ENCODE results near the gene SLC2A14. TPM values are rescaled to one million over a fixed set of nuclear protein-coding genes. Genes with fewer than 3 reads are reported as not detected.
"Not testable (repeated sequence)": the region's sequence is repeated elsewhere in the genome, so short reads cannot be mapped to it uniquely, and the experiment has no call there.

Gene SLC2A14
- total RNA-seq, 2 experiments from 2014 or later = 0.45 to 0.52 TPM

DNA sequence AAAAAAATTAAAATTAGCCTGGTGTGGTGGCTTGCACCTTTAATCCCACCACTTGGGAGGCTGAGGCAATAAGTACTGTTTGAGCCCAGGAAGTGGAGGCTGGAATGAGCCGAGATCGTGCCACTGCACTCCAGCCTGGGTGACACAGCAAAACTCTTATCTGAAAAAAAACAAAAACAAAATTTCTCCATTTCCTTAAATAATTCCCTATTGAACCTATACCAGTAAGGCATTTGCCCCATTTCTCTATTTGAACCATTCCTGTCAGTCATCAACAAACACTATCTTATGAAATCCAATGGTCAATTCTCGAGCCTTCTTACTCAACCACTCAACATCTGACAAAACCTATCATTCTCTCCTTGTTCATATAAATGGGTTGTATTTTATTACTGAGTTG is 14.7 kb downstream of the SLC2A14 start:
- Histone ChIP-seq H3K27ac (ENCODE audit: low read depth in 1 of 2, low read length in 2 of 2) (no peak overlapping the region), H3K9me3 (ENCODE audit: control insufficient read depth in 1 of 2, insufficient read depth in 1 of 2, low read length in 2 of 2) (no peaks in the 10 kb centered on the region), H3K36me3 (ENCODE audit: insufficient read depth, low read length) (no peaks in the 10 kb centered on the region), H3K27me3 (ENCODE audit: control insufficient read depth in 1 of 2, insufficient read depth in 2 of 2, low read length in 2 of 2) (peaks cover 0 to 3% of the 10 kb centered on the region in 2 experiments), H3K4me3 (ENCODE audit: low read length) (no peak overlapping the region), H3K4me1 (ENCODE audit: insufficient read depth, low read length) (peaks cover 4% of the 10 kb centered on the region)
- no peak for TF ChIP-seq CTCF (IDR thresholded peaks at IDR 0.05)
- Mint-ChIP-seq H3K4me1 (ENCODE audit: low read depth) (peaks cover 6% of the 10 kb centered on the region), H3K36me3 (ENCODE audit: low read depth) (no peaks in the 10 kb centered on the region), H3K27ac (no peak overlapping the region), H3K4me3 (no peak overlapping the region), H3K27me3 (peaks cover under 1% of the 10 kb centered on the region), H3K9me3 (no peaks in the 10 kb centered on the region)
- CTCF ChIA-PET = interaction anchor here (1.3 kb wide), 1 partner anchor 76 kb away, joined by 4 read pairs; no protein-coding TSS in a partner anchor
- no peak for ATAC-seq (ENCODE audit: poor library complexity)
- intact Hi-C loops (cut with DNase I, micrococcal nuclease) = no loop called here
- DNase-seq = no peak
- POLR2A ChIA-PET = no interaction called here

DNA sequence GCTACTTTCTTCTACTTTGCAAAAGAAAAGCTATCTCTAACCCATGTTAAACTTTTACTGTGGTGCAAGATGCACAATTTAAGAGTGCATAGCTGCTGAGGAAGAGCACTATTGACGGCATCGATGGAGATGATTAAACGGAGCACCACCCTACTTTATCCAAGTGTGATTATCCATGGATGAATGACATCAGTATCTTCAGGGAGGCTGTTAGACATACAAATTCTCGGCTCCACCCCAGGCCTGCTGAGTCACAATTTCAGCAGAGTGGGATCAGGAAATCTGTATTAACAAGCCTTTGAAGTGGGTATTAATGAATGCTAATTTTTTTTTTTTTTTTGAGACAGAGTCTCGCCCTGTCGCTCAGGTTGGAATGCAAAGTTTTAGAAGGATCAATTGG is 16.2 kb downstream of the SLC2A14 start:
- no peak overlapping the region for H3K27ac ChIP-seq (ENCODE audit: low read depth in 1 of 2, low read length in 2 of 2)
- ChIA-PET POLR2A (no interaction called here), CTCF (interaction anchor here (1.3 kb wide), 1 partner anchor 77 kb away, joined by 3 read pairs; no protein-coding TSS in a partner anchor)
- no peak for TF ChIP-seq CTCF (IDR thresholded peaks at IDR 0.05)
- no peaks in the 10 kb centered on the region for H3K36me3 Mint-ChIP-seq (ENCODE audit: low read depth)
- no peaks in the 10 kb centered on the region for H3K9me3 ChIP-seq (ENCODE audit: control insufficient read depth in 1 of 2, insufficient read depth in 1 of 2, low read length in 2 of 2)
- H3K4me3 ChIP-seq (ENCODE audit: low read length) = no peak overlapping the region
- peaks cover 4% of the 10 kb centered on the region for H3K4me1 ChIP-seq (ENCODE audit: insufficient read depth, low read length)
- H3K27me3 ChIP-seq (ENCODE audit: control insufficient read depth in 1 of 2, insufficient read depth in 2 of 2, low read length in 2 of 2) = peaks cover 0 to 3% of the 10 kb centered on the region in 2 experiments
- H3K9me3 Mint-ChIP-seq = no peaks in the 10 kb centered on the region
- no peak for DNase-seq
- H3K4me1 Mint-ChIP-seq (ENCODE audit: low read depth) = peaks cover 6% of the 10 kb centered on the region
- no peak overlapping the region for H3K27ac Mint-ChIP-seq
- H3K27me3 Mint-ChIP-seq = peaks cover 11% of the 10 kb centered on the region
- no peaks in the 10 kb centered on the region for H3K36me3 ChIP-seq (ENCODE audit: insufficient read depth, low read length)
- ATAC-seq (ENCODE audit: poor library complexity) = no peak
- intact Hi-C loops (cut with DNase I, micrococcal nuclease) = no loop called here
- no peak overlapping the region for H3K4me3 Mint-ChIP-seq

GRCh38 chr12:7853557-7853956 is 19.2 kb downstream of the SLC2A14 start:
- ChIA-PET CTCF (interaction anchor here (0.6 to 2.0 kb wide), 2 partner anchors 31 to 141 kb away, joined by 3 to 4 read pairs; no protein-coding TSS in a partner anchor), POLR2A (no interaction called here)
- no peak for ATAC-seq (ENCODE audit: poor library complexity)

DNA sequence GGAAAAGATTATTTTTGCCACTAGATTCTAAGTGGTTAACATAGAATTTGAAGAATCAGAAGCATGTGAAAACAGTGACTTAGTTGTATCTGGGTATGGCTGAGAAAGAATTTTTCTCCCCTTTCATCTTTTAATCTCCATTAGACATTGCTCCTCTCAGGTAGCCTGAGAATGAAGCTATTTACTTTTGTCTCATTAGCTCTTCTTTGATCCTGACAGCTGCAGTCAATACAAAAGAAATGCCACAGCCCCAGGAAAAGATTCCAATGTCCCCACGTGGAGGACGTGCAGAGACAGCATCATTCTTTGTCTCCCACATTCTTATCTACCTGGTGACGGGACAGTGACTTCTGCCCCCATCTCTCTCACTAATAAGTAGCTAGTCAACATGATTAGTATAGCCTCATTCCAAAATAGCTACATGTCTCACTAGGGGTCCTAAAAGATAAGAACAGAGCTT is 21.1 kb downstream of the SLC2A14 start:
- H3K4me3 Mint-ChIP-seq; DNase-seq; CTCF ChIA-PET; H3K36me3 Mint-ChIP-seq (ENCODE audit: low read depth); H3K36me3 ChIP-seq (ENCODE audit: insufficient read depth, low read length); ATAC-seq (ENCODE audit: poor library complexity); POLR2A ChIA-PET; H3K9me3 Mint-ChIP-seq; H3K4me1 Mint-ChIP-seq (ENCODE audit: low read depth); H3K27ac ChIP-seq (ENCODE audit: low read depth in 1 of 2, low read length in 2 of 2); H3K27me3 ChIP-seq (ENCODE audit: control insufficient read depth in 1 of 2, insufficient read depth in 2 of 2, low read length in 2 of 2); H3K9me3 ChIP-seq (ENCODE audit: control insufficient read depth in 1 of 2, insufficient read depth in 1 of 2, low read length in 2 of 2); H3K4me1 ChIP-seq (ENCODE audit: insufficient read depth, low read length); intact Hi-C loops (cut with DNase I, micrococcal nuclease); H3K27ac Mint-ChIP-seq; H3K4me3 ChIP-seq (ENCODE audit: low read length): not testable (repeated sequence)
- H3K27me3 Mint-ChIP-seq = peaks cover 29% of the 10 kb centered on the region

More at GRCh38 chr12:7853557-7853956, 19.2 kb downstream of the SLC2A14 start:
- DNase-seq = no peak
- Histone ChIP-seq H3K36me3 (ENCODE audit: insufficient read depth, low read length) (no peaks in the 10 kb centered on the region), H3K27me3 (ENCODE audit: control insufficient read depth in 1 of 2, insufficient read depth in 2 of 2, low read length in 2 of 2) (peaks cover 0 to 3% of the 10 kb centered on the region in 2 experiments), H3K4me3 (ENCODE audit: low read length) (no peak overlapping the region), H3K27ac (ENCODE audit: low read depth in 1 of 2, low read length in 2 of 2) (no peak overlapping the region), H3K9me3 (ENCODE audit: control insufficient read depth in 1 of 2, insufficient read depth in 1 of 2, low read length in 2 of 2) (no peaks in the 10 kb centered on the region), H3K4me1 (ENCODE audit: insufficient read depth, low read length) (no peaks in the 10 kb centered on the region)
- Mint-ChIP-seq H3K4me1 (ENCODE audit: low read depth) (no peaks in the 10 kb centered on the region), H3K27ac (no peak overlapping the region), H3K9me3 (no peaks in the 10 kb centered on the region), H3K36me3 (ENCODE audit: low read depth) (no peaks in the 10 kb centered on the region), H3K27me3 (peaks cover 22% of the 10 kb centered on the region), H3K4me3 (no peak overlapping the region)
- TF ChIP-seq CTCF (IDR thresholded peaks at IDR 0.05) = no peak
- intact Hi-C loops (cut with DNase I, micrococcal nuclease) = no loop called here

DNA sequence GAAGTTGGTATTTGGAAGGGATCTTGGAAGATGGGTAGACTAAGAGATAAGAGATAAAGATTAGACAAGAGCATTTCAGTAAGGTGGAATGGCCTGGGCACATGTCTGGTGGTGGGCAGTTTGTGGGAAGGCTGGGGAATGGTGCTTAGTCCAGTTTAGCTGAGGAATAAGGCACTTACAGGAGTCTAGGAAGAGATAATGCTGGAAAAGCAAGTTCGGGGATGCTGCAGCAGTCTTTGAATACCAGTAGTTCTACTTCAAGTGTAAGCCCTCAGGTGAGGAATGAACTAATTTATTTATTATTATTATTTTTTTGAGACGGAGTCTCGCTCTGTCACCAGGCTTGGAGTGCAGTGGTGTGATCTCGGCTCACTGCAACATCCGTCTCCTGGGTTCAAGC is 22.6 kb downstream of the SLC2A14 start:
- CTCF ChIA-PET = interaction anchor here (1.1 kb wide), 1 partner anchor 10 kb away, joined by 3 read pairs; no protein-coding TSS in a partner anchor
- H3K4me1 Mint-ChIP-seq (ENCODE audit: low read depth); H3K9me3 Mint-ChIP-seq; H3K9me3 ChIP-seq (ENCODE audit: control insufficient read depth in 1 of 2, insufficient read depth in 1 of 2, low read length in 2 of 2); H3K27ac ChIP-seq (ENCODE audit: low read depth in 1 of 2, low read length in 2 of 2); H3K36me3 Mint-ChIP-seq (ENCODE audit: low read depth); POLR2A ChIA-PET; H3K4me3 ChIP-seq (ENCODE audit: low read length); H3K27me3 ChIP-seq (ENCODE audit: control insufficient read depth in 1 of 2, insufficient read depth in 2 of 2, low read length in 2 of 2); H3K4me3 Mint-ChIP-seq; H3K4me1 ChIP-seq (ENCODE audit: insufficient read depth, low read length); H3K36me3 ChIP-seq (ENCODE audit: insufficient read depth, low read length); H3K27ac Mint-ChIP-seq; ATAC-seq (ENCODE audit: poor library complexity); DNase-seq; intact Hi-C loops (cut with DNase I, micrococcal nuclease): not testable (repeated sequence)
- peaks cover 29% of the 10 kb centered on the region for H3K27me3 Mint-ChIP-seq
